WTC11 (cell line): Measurements from ENCODE around the gene MACROD2. TPM values are rescaled to one million over a fixed set of nuclear protein-coding genes. Genes with fewer than 3 reads are reported as not detected.

Experiments used
- ATAC-seq: fragments of 200-7000 bp; cut with Tn5 transposase; 2 replicates; pipeline ENCODE4 v1.10.0; 2021; ENCODE audit warnings: mild to moderate bottlenecking, moderate library complexity
- CTCF ChIA-PET: fragments of 300-600 bp; sonication (Branson Sonifier 250); formaldehyde crosslinking; loops from one replicate; lab custom pipeline; 2021; ENCODE audit warnings: antibody characterized with exemption; lab: Charles Lee
- POLR2A ChIA-PET: fragments of 350-600 bp; sonication (Branson Sonifier 250); formaldehyde crosslinking; loops from one replicate; lab custom pipeline; 2021; ENCODE audit warnings: antibody characterized with exemption; lab: Charles Lee
- DNase-seq: peaks from one replicate; pipeline ENCODE4 v3.0.0; 2021; ENCODE audit warnings: low spot score
- H3K27ac Mint-ChIP-seq: 2 replicates; pipeline ENCODE4 v1.8.0; 2021; ENCODE audit warnings: mixed read lengths
- H3K27me3 Mint-ChIP-seq: 2 replicates; pipeline ENCODE4 v1.8.0; 2021; ENCODE audit warnings: low read depth, mild to moderate bottlenecking, moderate library complexity, mixed read lengths
- H3K36me3 Mint-ChIP-seq: 2 replicates; pipeline ENCODE4 v1.8.0; 2021; ENCODE audit warnings: mixed read lengths
- H3K4me1 Mint-ChIP-seq: 2 replicates; pipeline ENCODE4 v1.8.0; 2022; ENCODE audit warnings: mixed read lengths
- H3K4me3 Mint-ChIP-seq: 2 replicates; pipeline ENCODE4 v1.8.0; 2021; ENCODE audit warnings: mild to moderate bottlenecking, moderate library complexity, mixed read lengths
- H3K9me3 Mint-ChIP-seq: 2 replicates; pipeline ENCODE4 v1.8.0; 2021; ENCODE audit warnings: mixed read lengths
- ATF1 ChIP-seq: sonication (generic); formaldehyde crosslinking; IDR thresholded peaks from 2 replicates; pipeline ENCODE4 v1.8.1; 2023; ENCODE audit warnings: mild to moderate bottlenecking, moderate library complexity, missing genetic modification reagents
- ATF6 ChIP-seq: sonication (generic); formaldehyde crosslinking; IDR thresholded peaks from 2 replicates; pipeline ENCODE4 v1.8.1; 2023; ENCODE audit warnings: mild to moderate bottlenecking, missing genetic modification reagents
- CTCF ChIP-seq: fragments of 200-600 bp; IDR thresholded peaks from 2 replicates; pipeline ENCODE4 v1.8.0; 2022; ENCODE audit warnings: antibody characterized with exemption
- E2F1 ChIP-seq: sonication (generic); formaldehyde crosslinking; IDR thresholded peaks from 2 replicates; pipeline ENCODE4 v1.8.0; 2022; ENCODE audit warnings: mild to moderate bottlenecking, missing genetic modification reagents
- EMX1 ChIP-seq: fragments of 250-450 bp; sonication (Bioruptor Pico); IDR thresholded peaks from 2 replicates; pipeline ENCODE4 v1.8.0; 2021; ENCODE audit warnings: mild to moderate bottlenecking
- FOXK1 ChIP-seq: sonication (generic); formaldehyde crosslinking; IDR thresholded peaks from 2 replicates; pipeline ENCODE4 v1.8.0; 2022; ENCODE audit warnings: mild to moderate bottlenecking, moderate library complexity, missing genetic modification reagents
- JUN ChIP-seq: sonication (generic); formaldehyde crosslinking; IDR thresholded peaks from 2 replicates; pipeline ENCODE4 v1.8.0; 2023; ENCODE audit warnings: mild to moderate bottlenecking, missing genetic modification reagents
- KAT7 ChIP-seq: sonication (generic); formaldehyde crosslinking; IDR thresholded peaks from 2 replicates; pipeline ENCODE4 v1.8.1; 2023; ENCODE audit warnings: missing genetic modification reagents, mild to moderate bottlenecking, borderline replicate concordance
- MXD4 ChIP-seq: fragments of 250-450 bp; sonication (Bioruptor Pico); IDR thresholded peaks from 2 replicates; pipeline ENCODE4 v1.8.0; 2021; ENCODE audit warnings: mild to moderate bottlenecking, moderate library complexity, borderline replicate concordance
- SMAD4 ChIP-seq: sonication (generic); formaldehyde crosslinking; IDR thresholded peaks from 2 replicates; pipeline ENCODE4 v1.8.0; 2022; ENCODE audit warnings: mild to moderate bottlenecking, missing genetic modification reagents
- TP53 ChIP-seq: sonication (generic); formaldehyde crosslinking; IDR thresholded peaks from 2 replicates; pipeline ENCODE4 v1.8.1; 2023; ENCODE audit warnings: mild to moderate bottlenecking, missing genetic modification reagents
- total RNA-seq: library from RNA; stranded (reverse); gene quantifications from 3 replicates; pipeline ENCODE4 v1.2.3, GENCODE V29; 2021
- TF ChIP-seq, protein P1 (sequence below): sonication (generic); formaldehyde crosslinking; IDR thresholded peaks from 2 replicates; pipeline ENCODE4 v1.8.1; 2022; ENCODE audit warnings: missing genetic modification reagents, borderline replicate concordance
- TF ChIP-seq, protein P2 (sequence below): sonication (generic); formaldehyde crosslinking; IDR thresholded peaks from 2 replicates; pipeline ENCODE4 v1.8.0; 2022; ENCODE audit warnings: mild to moderate bottlenecking, missing genetic modification reagents
- TF ChIP-seq, protein P3 (sequence below): sonication (generic); formaldehyde crosslinking; IDR thresholded peaks from 2 replicates; pipeline ENCODE4 v1.8.0; 2022; ENCODE audit warnings: missing genetic modification reagents
- TF ChIP-seq, protein P4 (sequence below): sonication (generic); formaldehyde crosslinking; IDR thresholded peaks from 2 replicates; pipeline ENCODE4 v1.8.1; 2023; ENCODE audit warnings: mild to moderate bottlenecking, missing genetic modification reagents, moderate library complexity

Gene MACROD2
- total RNA-seq, 1 experiment from 2014 or later: 4.1 TPM

GRCh38 chr20:15831201-15831600, 1835.9 kb downstream of the MACROD2 start:
- Mint-ChIP-seq H3K27me3 (no peaks in the 10 kb centered on the region), H3K36me3 (no peaks in the 10 kb centered on the region), H3K4me1 (peaks cover 22% of the 10 kb centered on the region), H3K9me3 (no peaks in the 10 kb centered on the region; the same call in 1 of the 2 replicates), H3K27ac (no peak overlapping the region), H3K4me3 (no peak overlapping the region)
- no peak for TF ChIP-seq KAT7
- no peak for TF ChIP-seq CTCF
- TF ChIP-seq, protein P1, sequence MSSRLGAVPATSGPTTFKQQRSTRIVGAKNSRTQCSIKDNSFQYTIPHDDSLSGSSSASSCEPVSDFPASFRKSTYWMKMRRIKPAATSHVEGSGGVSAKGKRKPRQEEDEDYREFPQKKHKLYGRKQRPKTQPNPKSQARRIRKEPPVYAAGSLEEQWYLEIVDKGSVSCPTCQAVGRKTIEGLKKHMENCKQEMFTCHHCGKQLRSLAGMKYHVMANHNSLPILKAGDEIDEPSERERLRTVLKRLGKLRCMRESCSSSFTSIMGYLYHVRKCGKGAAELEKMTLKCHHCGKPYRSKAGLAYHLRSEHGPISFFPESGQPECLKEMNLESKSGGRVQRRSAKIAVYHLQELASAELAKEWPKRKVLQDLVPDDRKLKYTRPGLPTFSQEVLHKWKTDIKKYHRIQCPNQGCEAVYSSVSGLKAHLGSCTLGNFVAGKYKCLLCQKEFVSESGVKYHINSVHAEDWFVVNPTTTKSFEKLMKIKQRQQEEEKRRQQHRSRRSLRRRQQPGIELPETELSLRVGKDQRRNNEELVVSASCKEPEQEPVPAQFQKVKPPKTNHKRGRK (CRISPR knock-in tag): no peak
- TF ChIP-seq JUN (CRISPR knock-in tag): no peak
- no peak for TF ChIP-seq E2F1
- TF ChIP-seq TP53 (CRISPR knock-in tag): no peak
- no peak for TF ChIP-seq MXD4 (CRISPR knock-in tag)
- TF ChIP-seq FOXK1 (CRISPR knock-in tag): no peak
- TF ChIP-seq SMAD4 (CRISPR knock-in tag): no peak
- TF ChIP-seq, protein P2, sequence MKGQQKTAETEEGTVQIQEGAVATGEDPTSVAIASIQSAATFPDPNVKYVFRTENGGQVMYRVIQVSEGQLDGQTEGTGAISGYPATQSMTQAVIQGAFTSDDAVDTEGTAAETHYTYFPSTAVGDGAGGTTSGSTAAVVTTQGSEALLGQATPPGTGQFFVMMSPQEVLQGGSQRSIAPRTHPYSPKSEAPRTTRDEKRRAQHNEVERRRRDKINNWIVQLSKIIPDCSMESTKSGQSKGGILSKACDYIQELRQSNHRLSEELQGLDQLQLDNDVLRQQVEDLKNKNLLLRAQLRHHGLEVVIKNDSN: no peak
- TF ChIP-seq ATF6: no peak
- no peak for TF ChIP-seq ATF1
- ATAC-seq (no peak), DNase-seq (no peak)
- POLR2A ChIA-PET: no interaction called here
- CTCF ChIA-PET: no interaction called here

DNA sequence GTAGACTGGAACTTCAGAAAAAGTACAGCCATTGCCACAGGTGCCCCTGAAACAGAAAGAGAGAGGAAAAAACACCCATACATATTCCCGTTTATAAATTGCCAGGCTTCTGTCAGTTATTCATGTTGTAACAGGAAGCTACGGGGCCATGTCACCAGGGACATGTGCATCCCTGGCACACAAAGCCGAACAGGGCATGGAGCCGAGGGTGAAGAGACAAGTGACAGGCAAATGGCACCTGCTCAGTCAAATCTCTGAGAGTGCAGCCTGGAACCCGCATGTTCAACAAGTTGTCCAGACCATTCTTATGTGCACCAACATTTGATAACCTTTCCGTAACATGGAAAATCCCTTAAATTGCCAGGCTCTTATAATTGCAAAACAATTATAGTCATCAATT, 1837.2 kb downstream of the MACROD2 start:
- H3K27me3 Mint-ChIP-seq: no peaks in the 10 kb centered on the region
- H3K4me1 Mint-ChIP-seq: peaks cover 15% of the 10 kb centered on the region
- DNase-seq: no peak
- H3K4me3 Mint-ChIP-seq: no peak overlapping the region
- no peak overlapping the region for H3K27ac Mint-ChIP-seq
- TF ChIP-seq EMX1 (no peak), ATF6 (no peak)
- TF ChIP-seq, protein P3, sequence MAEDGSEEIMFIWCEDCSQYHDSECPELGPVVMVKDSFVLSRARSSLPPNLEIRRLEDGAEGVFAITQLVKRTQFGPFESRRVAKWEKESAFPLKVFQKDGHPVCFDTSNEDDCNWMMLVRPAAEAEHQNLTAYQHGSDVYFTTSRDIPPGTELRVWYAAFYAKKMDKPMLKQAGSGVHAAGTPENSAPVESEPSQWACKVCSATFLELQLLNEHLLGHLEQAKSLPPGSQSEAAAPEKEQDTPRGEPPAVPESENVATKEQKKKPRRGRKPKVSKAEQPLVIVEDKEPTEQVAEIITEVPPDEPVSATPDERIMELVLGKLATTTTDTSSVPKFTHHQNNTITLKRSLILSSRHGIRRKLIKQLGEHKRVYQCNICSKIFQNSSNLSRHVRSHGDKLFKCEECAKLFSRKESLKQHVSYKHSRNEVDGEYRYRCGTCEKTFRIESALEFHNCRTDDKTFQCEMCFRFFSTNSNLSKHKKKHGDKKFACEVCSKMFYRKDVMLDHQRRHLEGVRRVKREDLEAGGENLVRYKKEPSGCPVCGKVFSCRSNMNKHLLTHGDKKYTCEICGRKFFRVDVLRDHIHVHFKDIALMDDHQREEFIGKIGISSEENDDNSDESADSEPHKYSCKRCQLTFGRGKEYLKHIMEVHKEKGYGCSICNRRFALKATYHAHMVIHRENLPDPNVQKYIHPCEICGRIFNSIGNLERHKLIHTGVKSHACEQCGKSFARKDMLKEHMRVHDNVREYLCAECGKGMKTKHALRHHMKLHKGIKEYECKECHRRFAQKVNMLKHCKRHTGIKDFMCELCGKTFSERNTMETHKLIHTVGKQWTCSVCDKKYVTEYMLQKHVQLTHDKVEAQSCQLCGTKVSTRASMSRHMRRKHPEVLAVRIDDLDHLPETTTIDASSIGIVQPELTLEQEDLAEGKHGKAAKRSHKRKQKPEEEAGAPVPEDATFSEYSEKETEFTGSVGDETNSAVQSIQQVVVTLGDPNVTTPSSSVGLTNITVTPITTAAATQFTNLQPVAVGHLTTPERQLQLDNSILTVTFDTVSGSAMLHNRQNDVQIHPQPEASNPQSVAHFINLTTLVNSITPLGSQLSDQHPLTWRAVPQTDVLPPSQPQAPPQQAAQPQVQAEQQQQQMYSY: no peak
- TF ChIP-seq, protein P4, sequence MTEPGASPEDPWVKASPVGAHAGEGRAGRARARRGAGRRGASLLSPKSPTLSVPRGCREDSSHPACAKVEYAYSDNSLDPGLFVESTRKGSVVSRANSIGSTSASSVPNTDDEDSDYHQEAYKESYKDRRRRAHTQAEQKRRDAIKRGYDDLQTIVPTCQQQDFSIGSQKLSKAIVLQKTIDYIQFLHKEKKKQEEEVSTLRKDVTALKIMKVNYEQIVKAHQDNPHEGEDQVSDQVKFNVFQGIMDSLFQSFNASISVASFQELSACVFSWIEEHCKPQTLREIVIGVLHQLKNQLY (CRISPR knock-in tag): no peak
- TF ChIP-seq, all 79 proteins: peak for 0
- ATAC-seq: no peak
- Mint-ChIP-seq H3K9me3 (no peaks in the 10 kb centered on the region; the same call in 1 of the 2 replicates), H3K36me3 (no peaks in the 10 kb centered on the region)
- ChIA-PET POLR2A (no interaction called here), CTCF (no interaction called here)
